Vagina (tissue), 2 donors: ENCODE data around the gene TMPRSS15.

Experiments
- CTCF ChIP-seq, 3 experiments: fragments of 450-650 bp in 2 of 3; fragments of 200-600 bp in 1 of 3; sonication (generic) in 1 of 3; IDR thresholded peaks; one replicate each; pipeline ENCODE4 v1.5.1; 2017 to 2019; ENCODE audit warnings: antibody characterized with exemption in 3 of 3, mild to moderate bottlenecking in 2 of 3, moderate library complexity in 2 of 3
- POLR2A ChIP-seq, 2 donors: fragments of 450-650 bp; IDR thresholded peaks; one replicate each; pipeline ENCODE4 v1.6.1; 2017; ENCODE audit warnings: antibody characterized with exemption in 2 of 2, mild to moderate bottlenecking in 2 of 2, moderate library complexity in 2 of 2
- POLR2AphosphoS5 ChIP-seq, 2 donors: sonication (generic); formaldehyde crosslinking; IDR thresholded peaks; one replicate each; pipeline ENCODE4 v1.9.0; 2017; ENCODE audit warnings: antibody characterized with exemption in 2 of 2, mild to moderate bottlenecking in 2 of 2, low read depth in 1 of 2; ENCODE audit not compliant: insufficient read depth in 1 of 2

- TF ChIP-seq CTCF (IDR thresholded peaks at IDR 0.05) = no peak
- TF ChIP-seq POLR2A (IDR thresholded peaks at IDR 0.05) = no peak
- no peak for TF ChIP-seq POLR2AphosphoS5 (IDR thresholded peaks at IDR 0.05; ENCODE audit: insufficient read depth in 1 of 2, low read depth in 1 of 2)
Measured at GRCh38 chr21:18403735-18404450, at the start of gene TMPRSS15.
